Embryonic facial prominence (tissue), 1 donor: ENCODE measurements around the gene PTCD1.

ENCODE experiments used
- DNase-seq: peaks from one replicate; pipeline ENCODE4 v3.0.0-alpha.2; 2016; ENCODE audit errors: extremely low spot score

PTCD1 gene, protein sequence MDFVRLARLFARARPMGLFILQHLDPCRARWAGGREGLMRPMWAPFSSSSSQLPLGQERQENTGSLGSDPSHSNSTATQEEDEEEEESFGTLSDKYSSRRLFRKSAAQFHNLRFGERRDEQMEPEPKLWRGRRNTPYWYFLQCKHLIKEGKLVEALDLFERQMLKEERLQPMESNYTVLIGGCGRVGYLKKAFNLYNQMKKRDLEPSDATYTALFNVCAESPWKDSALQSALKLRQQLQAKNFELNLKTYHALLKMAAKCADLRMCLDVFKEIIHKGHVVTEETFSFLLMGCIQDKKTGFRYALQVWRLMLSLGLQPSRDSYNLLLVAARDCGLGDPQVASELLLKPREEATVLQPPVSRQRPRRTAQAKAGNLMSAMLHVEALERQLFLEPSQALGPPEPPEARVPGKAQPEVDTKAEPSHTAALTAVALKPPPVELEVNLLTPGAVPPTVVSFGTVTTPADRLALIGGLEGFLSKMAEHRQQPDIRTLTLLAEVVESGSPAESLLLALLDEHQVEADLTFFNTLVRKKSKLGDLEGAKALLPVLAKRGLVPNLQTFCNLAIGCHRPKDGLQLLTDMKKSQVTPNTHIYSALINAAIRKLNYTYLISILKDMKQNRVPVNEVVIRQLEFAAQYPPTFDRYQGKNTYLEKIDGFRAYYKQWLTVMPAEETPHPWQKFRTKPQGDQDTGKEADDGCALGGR

GRCh38 chr7:99438573-99439480, at the start of gene PTCD1, which contains the start of gene CPSF4:
PTCD1 (minus strand) TSS chr7:99438798; CDS start chr7:99435242, 3,556 bp downstream.
CPSF4 (plus strand) TSS chr7:99438943; CDS start chr7:99439083, 140 bp downstream.
- DNase-seq: peak; percentile 90

- DNase-seq: no peak
Measured at GRCh38 chr7:99485094-99485493, 46.5 kb upstream of the PTCD1 start.

DNA sequence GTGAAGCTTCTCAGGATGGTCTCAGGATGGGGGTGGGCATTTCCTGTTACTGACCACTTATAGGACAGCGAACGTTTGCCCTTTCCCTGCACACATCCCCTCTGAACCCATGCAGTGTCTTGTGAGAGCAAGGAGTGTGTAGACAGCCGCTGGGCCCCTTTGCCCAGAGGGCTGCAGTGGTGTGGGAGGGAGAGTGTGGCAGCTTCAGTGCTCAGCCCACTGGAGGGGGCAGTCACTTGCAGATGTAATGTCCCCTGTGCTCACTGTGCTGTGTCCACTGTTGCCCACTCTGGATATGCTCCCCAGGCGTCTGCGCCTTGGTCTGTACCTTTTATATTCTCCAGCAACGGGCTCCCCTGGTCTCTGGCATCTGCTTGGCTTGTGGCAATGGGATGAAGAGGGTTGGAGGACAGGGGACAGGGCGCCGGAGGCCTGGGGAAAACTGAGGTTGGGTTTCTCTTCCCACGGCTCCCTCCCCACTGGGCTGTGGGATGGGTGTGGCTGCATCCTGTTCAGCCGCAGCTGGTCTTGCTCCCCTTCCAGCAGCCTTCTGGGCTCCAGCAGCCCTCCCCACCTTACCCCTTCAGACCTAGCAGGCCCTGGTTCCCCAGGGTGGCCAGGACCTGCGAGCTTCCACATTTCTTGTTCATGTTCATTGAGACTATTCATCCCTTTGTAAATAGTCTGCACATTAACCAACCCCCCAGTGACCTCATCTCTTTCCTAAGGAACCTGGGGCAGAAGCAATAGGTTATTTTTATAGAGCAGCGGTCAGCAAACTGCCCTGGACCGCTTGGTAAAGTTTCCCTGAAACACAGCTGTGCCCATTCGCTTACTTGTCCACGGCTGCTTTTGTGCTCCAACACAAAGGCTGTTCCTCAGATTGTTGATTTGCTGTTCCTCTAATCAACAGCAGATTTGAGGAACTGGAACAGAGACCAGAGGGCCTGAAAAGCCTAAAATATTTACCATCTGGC, 40.2 kb upstream of the PTCD1 start:
- DNase-seq: no peak

- DNase-seq: no peak
Measured at GRCh38 chr7:99476107-99476506, 37.5 kb upstream of the PTCD1 start.

DNA sequence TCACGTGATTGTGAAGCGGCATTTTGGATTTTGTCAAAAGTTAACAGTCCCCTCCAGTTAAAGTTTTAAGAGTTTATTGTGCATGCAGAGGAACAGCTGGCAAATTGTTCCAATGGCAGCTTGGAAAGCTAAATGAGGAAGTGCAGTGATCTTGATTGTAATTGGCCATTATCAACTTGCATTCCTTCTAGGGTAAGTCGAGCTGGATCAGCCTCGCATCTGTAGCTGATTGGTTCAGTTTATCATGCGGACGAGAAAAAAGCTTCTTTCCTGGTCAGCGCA, 34.7 kb upstream of the PTCD1 start:
- no peak for DNase-seq

DNA sequence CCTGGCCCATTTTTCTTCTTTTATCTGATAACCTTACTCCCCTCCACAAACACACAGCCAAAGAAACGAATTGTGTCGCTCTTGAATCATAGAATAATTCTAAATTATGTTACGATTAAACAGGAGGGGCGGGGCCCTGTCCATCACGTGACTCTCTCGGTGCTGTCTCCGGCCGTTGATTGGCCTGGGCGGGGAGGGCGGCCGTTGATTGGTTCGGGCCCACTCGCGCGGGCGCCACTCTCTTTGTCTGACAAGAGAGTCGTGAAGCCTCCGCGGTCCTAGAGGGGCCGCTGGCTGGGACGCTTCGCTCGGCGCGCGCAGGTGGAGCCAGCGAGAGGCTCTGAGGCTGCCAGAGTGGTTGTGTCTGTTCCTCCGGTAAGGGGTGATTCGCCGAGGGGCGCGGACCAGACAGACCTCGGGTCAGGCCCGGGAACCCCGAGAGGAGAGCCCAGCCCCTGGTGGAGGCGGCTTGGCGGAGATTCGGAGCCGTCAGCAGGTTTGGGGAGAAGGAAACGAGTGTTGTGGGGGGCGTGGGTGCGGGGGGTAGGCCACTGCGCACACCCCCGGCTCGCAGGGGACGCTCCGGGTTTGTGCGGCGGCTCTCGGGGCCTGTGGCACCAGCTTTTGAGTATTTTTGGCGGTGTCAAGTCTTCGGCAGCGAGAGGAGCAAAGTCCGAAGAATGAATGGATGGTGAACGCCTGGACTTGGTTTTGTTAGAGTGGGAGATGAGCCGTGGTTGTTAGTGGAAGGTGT, 34.1 kb upstream of the PTCD1 start, which contains the start of gene ZNF789:
TSS of gene ZNF789 (plus strand) at position 330 of the 754 bp plus-strand sequence. CDS start 3,567 bp downstream, outside the sequence.
- peak; percentile 90 for DNase-seq

- DNase-seq: no peak
Measured at GRCh38 chr7:99469381-99470065, 30.9 kb upstream of the PTCD1 start.

GRCh38 chr7:99468336-99468918, 29.8 kb upstream of the PTCD1 start:
- no peak for DNase-seq

DNA sequence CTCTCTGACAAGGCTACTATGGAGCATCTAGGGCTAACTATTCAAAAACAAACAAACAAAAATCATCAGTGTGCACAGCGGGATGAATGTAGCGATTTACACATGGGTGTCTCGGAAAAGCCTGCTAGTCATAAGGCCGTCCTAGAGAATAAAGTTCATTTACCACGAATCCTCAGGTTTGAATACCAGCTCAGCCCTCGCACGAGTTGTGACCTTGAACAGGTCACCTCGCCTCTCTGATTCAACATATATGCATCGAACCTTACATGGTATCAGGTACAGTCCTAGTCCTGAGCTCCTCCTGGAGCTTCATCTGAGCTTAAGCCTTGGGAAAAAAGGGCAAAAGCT, 26.8 kb upstream of the PTCD1 start:
- DNase-seq: no peak

DNA sequence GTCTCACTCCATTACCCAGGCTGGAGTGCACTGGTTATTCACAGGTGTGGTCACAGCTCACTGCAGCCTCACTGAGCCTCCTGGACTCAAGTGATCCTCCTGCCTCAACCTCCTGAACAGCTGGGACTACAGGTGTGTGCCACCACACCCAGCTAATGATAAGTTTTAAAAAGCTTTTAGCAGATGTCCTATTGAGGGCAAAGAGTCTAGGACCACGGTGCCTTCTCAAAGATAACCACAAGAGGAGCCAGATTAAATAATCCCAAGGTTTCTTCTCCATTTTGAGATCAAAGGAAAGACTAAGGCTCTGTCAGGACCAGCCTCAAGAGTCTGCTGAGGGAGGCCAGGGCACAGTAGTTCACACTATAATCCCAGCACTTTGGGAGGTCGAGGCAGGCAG, 22.6 kb upstream of the PTCD1 start:
- DNase-seq: no peak

DNA sequence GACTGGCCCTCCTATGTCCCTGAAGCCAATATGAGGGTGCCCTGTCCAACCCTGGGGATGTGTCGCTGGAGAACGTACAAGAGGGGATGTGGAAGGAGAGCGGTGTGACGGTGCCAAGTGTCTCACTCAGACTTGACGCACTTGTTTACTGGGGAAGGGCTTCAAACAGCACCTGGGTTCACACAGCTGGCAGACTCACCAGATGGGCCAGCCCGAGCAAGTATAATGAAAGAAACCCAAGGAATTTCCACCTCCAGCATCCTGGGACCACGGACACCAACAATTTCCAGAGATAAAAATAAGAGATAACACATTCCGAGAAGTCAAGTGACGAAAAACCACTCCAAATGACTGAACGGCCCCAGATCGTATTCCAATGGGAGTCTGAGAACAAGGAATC, 22.1 kb upstream of the PTCD1 start:
- no peak for DNase-seq

DNA sequence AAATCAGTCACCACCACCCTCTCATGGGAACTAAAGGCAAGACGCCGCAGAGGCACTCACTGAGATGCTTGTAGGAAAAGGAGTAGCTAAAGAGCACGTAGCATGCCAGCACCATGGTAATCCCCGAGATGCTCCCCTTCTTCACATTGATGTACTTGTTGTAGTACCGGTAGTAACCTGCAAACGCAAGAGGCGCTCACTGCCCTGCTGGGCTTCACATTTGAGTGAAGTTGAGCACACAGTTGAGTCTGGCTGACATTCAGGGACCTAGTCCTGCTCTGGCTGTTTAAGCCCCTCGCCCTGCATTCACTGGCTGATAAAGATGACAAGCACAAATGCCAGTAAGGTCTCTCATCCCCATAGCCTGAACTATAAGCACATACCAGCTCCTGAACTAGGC, 20.5 kb upstream of the PTCD1 start:
- DNase-seq: no peak

- DNase-seq: no peak
Measured at GRCh38 chr7:99457650-99458493, 19.3 kb upstream of the PTCD1 start.

- DNase-seq: no peak
Measured at GRCh38 chr7:99457050-99457649, 18.6 kb upstream of the PTCD1 start.

- no peak for DNase-seq
Measured at GRCh38 chr7:99456288-99456687, 17.7 kb upstream of the PTCD1 start.

GRCh38 chr7:99455874-99456273, 17.3 kb upstream of the PTCD1 start:
- DNase-seq: no peak

GRCh38 chr7:99453105-99453504, 14.5 kb upstream of the PTCD1 start:
- DNase-seq: no peak

GRCh38 chr7:99452541-99452940, 13.9 kb upstream of the PTCD1 start:
- DNase-seq: no peak
